Measurements from ENCODE around the gene CCT5. TPM values are rescaled to one million over a fixed set of nuclear protein-coding genes. Genes with fewer than 3 reads are reported as not detected.

Gene CCT5
- total RNA-seq, 1 donor from 2014 or later: 159 TPM

- Mint-ChIP-seq H3K9me3 (ENCODE audit: unreplicated experiment) (no peaks in the 10 kb centered on the region), H3K4me3 (ENCODE audit: unreplicated experiment) (no peak overlapping the region), H3K27me3 (ENCODE audit: unreplicated experiment) (no peaks in the 10 kb centered on the region), H3K4me1 (ENCODE audit: unreplicated experiment) (peaks cover 19% of the 10 kb centered on the region), H3K36me3 (ENCODE audit: unreplicated experiment) (peaks cover 13% of the 10 kb centered on the region), H3K27ac (ENCODE audit: unreplicated experiment) (no peak overlapping the region)
- DNase-seq (ENCODE audit: extremely low spot score, unreplicated experiment): no peak
- TF ChIP-seq, protein P1, sequence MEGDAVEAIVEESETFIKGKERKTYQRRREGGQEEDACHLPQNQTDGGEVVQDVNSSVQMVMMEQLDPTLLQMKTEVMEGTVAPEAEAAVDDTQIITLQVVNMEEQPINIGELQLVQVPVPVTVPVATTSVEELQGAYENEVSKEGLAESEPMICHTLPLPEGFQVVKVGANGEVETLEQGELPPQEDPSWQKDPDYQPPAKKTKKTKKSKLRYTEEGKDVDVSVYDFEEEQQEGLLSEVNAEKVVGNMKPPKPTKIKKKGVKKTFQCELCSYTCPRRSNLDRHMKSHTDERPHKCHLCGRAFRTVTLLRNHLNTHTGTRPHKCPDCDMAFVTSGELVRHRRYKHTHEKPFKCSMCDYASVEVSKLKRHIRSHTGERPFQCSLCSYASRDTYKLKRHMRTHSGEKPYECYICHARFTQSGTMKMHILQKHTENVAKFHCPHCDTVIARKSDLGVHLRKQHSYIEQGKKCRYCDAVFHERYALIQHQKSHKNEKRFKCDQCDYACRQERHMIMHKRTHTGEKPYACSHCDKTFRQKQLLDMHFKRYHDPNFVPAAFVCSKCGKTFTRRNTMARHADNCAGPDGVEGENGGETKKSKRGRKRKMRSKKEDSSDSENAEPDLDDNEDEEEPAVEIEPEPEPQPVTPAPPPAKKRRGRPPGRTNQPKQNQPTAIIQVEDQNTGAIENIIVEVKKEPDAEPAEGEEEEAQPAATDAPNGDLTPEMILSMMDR (IDR thresholded peaks at IDR 0.05): no peak
Observed at GRCh38 chr5:10300246-10300645, 50.2 kb downstream of the CCT5 start.

DNA sequence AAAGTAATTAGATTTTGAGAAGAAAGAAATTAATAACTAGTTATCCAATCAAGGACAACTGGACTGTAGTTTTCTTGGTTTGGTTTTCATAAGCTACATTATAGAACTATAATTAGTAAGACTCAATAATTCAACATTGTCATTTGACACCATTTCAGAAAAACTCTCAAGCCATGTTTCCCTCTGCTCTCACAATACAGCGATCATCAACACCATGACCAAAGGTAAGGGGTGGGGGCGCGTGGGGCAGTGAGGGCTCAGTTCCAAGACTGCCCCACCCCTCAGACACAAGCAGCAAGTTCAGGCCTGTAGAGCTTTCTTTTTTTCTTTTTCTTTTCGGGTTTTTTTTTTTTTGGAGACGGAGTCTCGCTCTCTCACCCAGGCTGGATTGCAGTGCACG lies 51.2 kb downstream of the CCT5 start:
- TF ChIP-seq, protein P1 (IDR thresholded peaks at IDR 0.05): no peak
- no peak overlapping the region for H3K4me3 Mint-ChIP-seq (ENCODE audit: unreplicated experiment)

DNA sequence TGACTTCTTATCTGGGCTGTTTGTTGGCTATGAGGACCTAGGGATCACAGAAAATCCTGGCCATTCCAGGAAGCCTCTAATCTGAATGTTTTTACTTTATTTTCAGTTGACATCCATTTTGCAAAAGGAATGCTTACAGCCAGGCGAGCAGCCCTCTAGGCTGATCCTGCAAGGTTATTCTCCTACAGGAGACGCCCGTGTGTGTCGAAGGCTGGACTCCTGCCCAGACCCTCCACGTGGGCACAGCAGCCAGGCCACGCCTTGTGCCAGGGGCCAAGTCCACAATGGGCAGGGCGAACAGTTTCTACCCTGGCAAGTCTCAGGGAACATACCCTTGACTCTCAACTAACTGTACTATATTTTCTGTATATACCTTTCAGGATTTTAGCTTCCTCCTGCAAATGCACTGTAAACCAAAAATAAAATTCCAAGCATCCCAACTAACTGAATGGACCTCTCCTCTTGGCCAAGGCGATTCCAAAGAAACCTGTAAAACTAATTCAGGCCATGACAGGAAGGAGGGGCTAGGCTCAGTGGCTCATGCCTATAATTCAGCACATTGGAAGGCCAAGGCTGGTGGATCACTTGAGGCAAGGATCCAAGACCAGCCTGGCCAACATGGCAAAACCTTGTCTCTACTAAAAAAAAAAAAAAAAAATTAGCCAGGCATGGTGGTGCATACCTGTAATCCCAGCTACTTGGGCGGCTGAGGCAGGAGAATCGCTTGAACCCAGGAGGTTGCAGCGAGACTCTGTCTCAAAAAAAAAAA lies 51.9 kb downstream of the CCT5 start:
- no peak overlapping the region for H3K27ac Mint-ChIP-seq (ENCODE audit: unreplicated experiment)
- TF ChIP-seq, protein P1 (IDR thresholded peaks at IDR 0.05): no peak
- H3K4me1 Mint-ChIP-seq (ENCODE audit: unreplicated experiment): peaks cover 30% of the 10 kb centered on the region
- H3K4me3 Mint-ChIP-seq (ENCODE audit: unreplicated experiment): no peak overlapping the region
- no peaks in the 10 kb centered on the region for H3K9me3 Mint-ChIP-seq (ENCODE audit: unreplicated experiment)
- peaks cover 13% of the 10 kb centered on the region for H3K36me3 Mint-ChIP-seq (ENCODE audit: unreplicated experiment)
- no peaks in the 10 kb centered on the region for H3K27me3 Mint-ChIP-seq (ENCODE audit: unreplicated experiment)
- no peak for DNase-seq (ENCODE audit: extremely low spot score, unreplicated experiment)

More for the DNA sequence above, 51.2 kb downstream of the CCT5 start:
- peaks cover 22% of the 10 kb centered on the region for H3K4me1 Mint-ChIP-seq (ENCODE audit: unreplicated experiment)
- peaks cover 13% of the 10 kb centered on the region for H3K36me3 Mint-ChIP-seq (ENCODE audit: unreplicated experiment)
- H3K9me3 Mint-ChIP-seq (ENCODE audit: unreplicated experiment): no peaks in the 10 kb centered on the region
- no peak overlapping the region for H3K27ac Mint-ChIP-seq (ENCODE audit: unreplicated experiment)
- no peaks in the 10 kb centered on the region for H3K27me3 Mint-ChIP-seq (ENCODE audit: unreplicated experiment)
- DNase-seq (ENCODE audit: extremely low spot score, unreplicated experiment): no peak

DNA sequence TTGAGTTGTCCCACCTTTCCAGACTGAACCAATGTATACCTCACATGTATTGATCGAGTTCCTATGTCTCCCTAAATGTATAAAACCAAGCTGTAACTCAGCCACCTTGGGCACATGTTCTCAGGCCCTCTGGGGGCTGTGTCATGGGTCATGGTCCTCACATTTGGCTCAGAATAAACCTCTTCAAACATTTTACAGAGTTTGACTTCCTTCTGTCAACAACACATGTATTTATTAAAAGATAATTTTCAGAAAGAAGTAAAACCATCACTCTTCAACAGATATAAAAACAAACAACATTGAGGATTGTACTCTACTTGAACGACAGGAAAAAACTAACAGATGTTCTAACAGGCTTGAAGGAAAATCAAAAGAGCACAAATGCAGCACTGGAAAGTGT lies 53.1 kb downstream of the CCT5 start:
- TF ChIP-seq, protein P1 (IDR thresholded peaks at IDR 0.05): no peak
- H3K36me3 Mint-ChIP-seq (ENCODE audit: unreplicated experiment): peaks cover 13% of the 10 kb centered on the region
- peaks cover 36% of the 10 kb centered on the region for H3K4me1 Mint-ChIP-seq (ENCODE audit: unreplicated experiment)

DNA sequence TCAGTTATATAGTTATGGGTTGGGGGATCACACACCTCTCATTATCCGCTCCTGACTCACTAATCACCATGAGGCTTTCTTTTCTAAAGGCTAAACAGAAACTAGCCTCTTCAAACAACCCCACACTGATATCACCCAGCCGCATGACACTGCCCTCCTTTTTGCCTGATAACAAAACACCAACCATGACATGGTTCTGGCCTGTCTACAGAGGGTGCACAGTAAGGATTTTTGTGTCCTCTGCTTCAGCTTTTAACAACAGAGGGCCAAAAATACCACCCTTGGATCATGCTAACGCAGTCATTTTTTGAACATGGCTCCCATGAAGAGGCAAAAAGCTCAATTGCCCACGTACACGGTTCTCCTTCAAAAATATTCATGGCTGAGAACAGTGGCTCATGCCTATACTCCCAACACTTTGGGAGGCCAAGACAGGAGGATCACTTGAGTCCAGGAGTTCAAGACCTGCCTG lies 53.7 kb downstream of the CCT5 start:
- TF ChIP-seq, protein P1 (IDR thresholded peaks at IDR 0.05): no peak

More for the DNA sequence above, 53.1 kb downstream of the CCT5 start:
- no peak overlapping the region for H3K4me3 Mint-ChIP-seq (ENCODE audit: unreplicated experiment)
- H3K9me3 Mint-ChIP-seq (ENCODE audit: unreplicated experiment): no peaks in the 10 kb centered on the region
- H3K27me3 Mint-ChIP-seq (ENCODE audit: unreplicated experiment): no peaks in the 10 kb centered on the region
- H3K27ac Mint-ChIP-seq (ENCODE audit: unreplicated experiment): no peak overlapping the region
- no peak for DNase-seq (ENCODE audit: extremely low spot score, unreplicated experiment)

More for the DNA sequence above, 53.7 kb downstream of the CCT5 start:
- Mint-ChIP-seq H3K27me3 (ENCODE audit: unreplicated experiment) (no peaks in the 10 kb centered on the region), H3K4me1 (ENCODE audit: unreplicated experiment) (peaks cover 40% of the 10 kb centered on the region), H3K9me3 (ENCODE audit: unreplicated experiment) (no peaks in the 10 kb centered on the region), H3K36me3 (ENCODE audit: unreplicated experiment) (peaks cover 13% of the 10 kb centered on the region), H3K4me3 (ENCODE audit: unreplicated experiment) (no peak overlapping the region), H3K27ac (ENCODE audit: unreplicated experiment) (no peak overlapping the region)
- no peak for DNase-seq (ENCODE audit: extremely low spot score, unreplicated experiment)
